Pulmonary artery endothelial cell (primary cell): ENCODE measurements around the gene MDM4. TPM values are rescaled to one million over a fixed set of nuclear protein-coding genes. Genes with fewer than 3 reads are reported as not detected.

Experiments
- DNase-seq: peaks from one replicate; pipeline ENCODE4 v3.0.0-alpha.2; 2011; ENCODE audit warnings: low read depth, low spot score
- total RNA-seq: library from RNA; depleted of rRNA; stranded (reverse); fragments of >200 nt; gene quantifications from 2 replicates; pipeline ENCODE4 v1.2.3, GENCODE V29; 2014

MDM4 gene
- total RNA-seq, 1 donor from 2014 or later: 17.3 TPM

- no peak for DNase-seq
Measured at GRCh38 chr1:204491655-204492054, 24.6 kb upstream of the MDM4 start.

- peak; percentile 73 for DNase-seq
Measured at GRCh38 chr1:204493145-204493983, 22.8 kb upstream of the MDM4 start.

- DNase-seq: no peak
Measured at GRCh38 chr1:204493984-204494280, 22.3 kb upstream of the MDM4 start.

DNA sequence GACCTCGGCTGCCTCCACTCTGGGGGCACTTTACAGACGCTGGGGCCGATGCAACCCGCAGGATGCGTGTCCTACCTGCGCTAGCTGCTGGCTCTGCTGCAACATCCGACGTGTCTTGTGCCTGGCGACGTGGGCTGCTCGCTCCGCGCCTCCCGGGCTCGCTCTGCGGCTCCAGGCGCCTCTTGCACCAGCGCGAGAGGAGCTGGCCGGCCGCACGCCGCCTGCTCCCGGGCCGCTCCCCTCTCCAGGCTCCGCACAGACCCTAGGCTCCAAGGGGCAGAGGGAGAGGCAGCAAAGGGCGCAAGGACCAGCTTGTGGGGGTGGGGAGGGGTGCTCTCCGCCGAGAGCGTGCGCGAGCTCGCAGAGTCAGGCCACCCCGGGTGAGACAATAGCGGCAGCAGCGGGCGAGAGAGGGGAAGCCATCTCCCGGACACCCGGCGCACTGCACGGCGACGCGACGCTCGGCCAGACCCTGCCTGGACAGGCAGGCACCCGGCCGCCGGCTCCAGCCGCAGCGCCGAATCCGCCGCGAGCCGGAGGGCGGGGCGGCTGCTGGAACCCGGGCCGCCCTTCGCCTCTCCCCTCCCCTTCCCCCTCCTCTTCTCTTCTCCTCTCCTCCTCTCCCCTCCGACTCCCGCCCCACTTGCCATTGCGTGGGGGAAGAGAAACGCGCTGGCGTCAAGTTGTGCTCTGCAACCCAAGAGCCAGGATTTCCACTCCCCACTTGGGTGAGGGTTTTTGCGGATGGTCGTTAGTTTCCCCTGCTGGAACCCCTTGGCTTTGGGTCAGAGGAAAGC is 21.7 kb upstream of the MDM4 start, which contains the start of gene PIK3C2B:
TSS of gene PIK3C2B (minus strand) at position 525 of the 797 bp plus-strand sequence. CDS start 25,003 bp downstream, outside the sequence.
- DNase-seq: peak; percentile 55

- DNase-seq: no peak
Measured at GRCh38 chr1:204495078-204495753, 21.0 kb upstream of the MDM4 start.

DNA sequence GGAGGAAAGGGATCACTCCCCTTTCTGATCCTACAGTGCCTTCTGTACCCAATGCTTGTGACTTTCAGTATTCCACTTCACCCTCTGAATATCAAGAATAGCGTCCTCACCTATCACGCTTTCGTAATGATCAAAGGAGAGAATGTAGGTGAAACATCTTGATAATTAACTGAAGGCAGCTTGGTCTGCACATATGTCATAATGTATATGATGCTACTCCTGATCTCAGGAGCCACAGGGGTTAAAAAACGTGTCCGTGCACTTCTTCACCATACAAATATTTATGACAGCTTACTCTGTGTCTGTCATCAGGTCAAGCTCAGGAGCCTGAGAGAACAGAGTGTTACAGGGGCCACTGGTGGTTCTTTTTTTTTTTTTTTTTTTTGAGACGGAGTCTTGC is 20.4 kb upstream of the MDM4 start:
- DNase-seq: no peak

- DNase-seq: no peak
Measured at GRCh38 chr1:204498981-204499380, 17.2 kb upstream of the MDM4 start.

- no peak for DNase-seq
Measured at GRCh38 chr1:204499511-204500468, 16.4 kb upstream of the MDM4 start.

GRCh38 chr1:204502241-204502640 is 14.0 kb upstream of the MDM4 start:
- no peak for DNase-seq

DNA sequence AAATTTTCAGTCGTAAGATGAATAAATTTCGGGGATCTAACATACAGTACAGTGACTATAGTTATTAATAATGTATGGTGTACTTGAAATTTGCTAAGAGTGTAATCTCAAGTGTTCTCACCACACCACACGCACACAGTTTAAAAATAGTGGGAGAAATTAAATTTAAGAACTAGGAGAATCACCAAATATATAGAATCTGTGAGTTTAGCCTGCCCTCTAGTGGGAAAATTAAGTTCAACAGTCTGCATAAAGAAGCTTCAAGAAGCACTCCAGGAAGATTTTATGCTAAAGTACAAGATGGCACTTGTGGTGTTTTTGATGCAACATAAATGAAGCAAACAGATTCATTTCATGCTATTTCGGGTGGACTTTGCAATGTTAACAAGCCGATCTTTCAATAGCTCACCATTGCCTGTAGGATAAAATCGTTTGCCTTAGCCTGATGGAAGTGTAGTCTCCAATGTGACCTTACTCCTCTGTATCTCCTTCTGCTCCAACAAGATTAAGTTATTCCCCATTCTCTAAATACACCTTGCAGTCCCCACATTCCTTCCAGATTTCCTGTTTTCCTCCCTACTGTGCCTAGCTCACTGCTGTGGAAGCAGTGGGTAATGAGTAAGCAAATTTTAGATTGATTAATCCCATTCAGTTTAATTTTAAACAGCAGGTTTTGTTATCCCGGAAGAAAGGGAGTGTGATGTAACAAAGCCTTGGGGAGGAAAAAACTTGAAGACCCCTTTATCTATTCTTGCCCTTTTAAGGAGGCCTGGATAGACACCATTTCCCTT is 12.9 kb upstream of the MDM4 start:
- DNase-seq: no peak

DNA sequence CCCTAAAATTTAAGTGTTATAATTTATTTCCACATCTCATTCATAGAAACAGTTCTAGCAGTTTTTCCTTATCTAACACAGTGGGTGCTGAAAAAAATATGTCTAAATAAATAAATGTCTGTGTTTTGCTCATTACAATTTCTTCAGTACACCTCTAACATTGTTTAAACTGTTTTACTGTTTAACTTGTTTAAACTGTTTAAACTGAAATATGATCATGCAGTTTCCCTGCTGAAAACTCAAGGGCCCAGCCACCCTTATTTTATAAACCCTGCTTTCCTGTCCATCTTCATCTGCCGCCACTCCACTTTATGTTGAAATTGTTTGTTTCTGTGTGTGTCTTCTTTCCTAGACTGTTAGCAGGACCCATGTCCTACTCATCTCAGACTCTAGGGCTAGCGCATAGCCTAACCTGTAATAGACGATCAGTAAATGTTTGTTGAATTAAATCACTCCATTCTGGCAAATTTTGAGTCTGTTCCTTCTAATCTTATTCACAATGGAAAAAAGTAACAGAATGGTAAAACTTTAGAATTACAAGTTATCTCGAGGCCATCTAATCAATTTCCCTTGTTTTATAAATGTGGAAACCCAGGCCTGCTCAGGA is 12.2 kb upstream of the MDM4 start:
- DNase-seq: no peak

DNA sequence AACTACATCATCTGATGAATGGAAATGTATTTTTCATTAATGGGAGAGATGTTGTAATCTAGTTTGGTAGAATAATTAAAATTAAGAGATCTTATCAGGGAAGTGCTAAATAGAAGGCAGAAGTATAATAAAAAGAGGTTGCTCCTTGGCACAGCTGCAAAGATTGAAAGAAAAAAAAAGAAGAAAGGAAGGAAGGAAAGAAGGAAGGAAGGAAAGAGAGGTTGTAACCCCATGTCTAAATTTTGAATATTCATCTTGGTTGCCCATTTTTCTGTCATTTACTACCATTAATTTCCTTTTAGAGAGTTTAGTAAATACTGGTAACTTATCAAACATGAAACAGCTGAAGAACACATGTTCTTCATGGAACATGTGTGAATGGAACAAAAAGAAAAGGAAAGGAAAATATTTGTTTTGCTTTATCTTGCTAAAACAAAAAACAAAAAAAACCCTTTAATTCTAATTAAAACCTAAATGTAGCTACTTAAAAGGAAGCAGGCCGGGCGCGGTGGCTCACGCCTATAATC is 10.5 kb upstream of the MDM4 start:
- DNase-seq: no peak

GRCh38 chr1:204506201-204506968 is 9.8 kb upstream of the MDM4 start:
- peak; percentile 55 for DNase-seq

- peak; percentile 75 for DNase-seq
Measured at GRCh38 chr1:204506969-204507316, 9.3 kb upstream of the MDM4 start.

GRCh38 chr1:204507317-204508105 is 8.7 kb upstream of the MDM4 start:
- DNase-seq: no peak

- no peak for DNase-seq
Measured at GRCh38 chr1:204509186-204509635, 7.0 kb upstream of the MDM4 start.

GRCh38 chr1:204511366-204511765 is 4.8 kb upstream of the MDM4 start:
- DNase-seq: no peak
